GM06990 (cell line): Measurements from ENCODE around the gene ABHD2.

Source experiments
- DNase-seq: peaks from one replicate; pipeline ENCODE4 v3.0.0-alpha.2; 2011; ENCODE audit not compliant: insufficient read length; ENCODE audit errors: extremely low read depth
- H3K27me3 ChIP-seq: replicated peaks from 2 replicates; pipeline ENCODE4 v1.6.0; 2011; ENCODE audit warnings: low read length; ENCODE audit not compliant: control insufficient read depth, insufficient read depth
- H3K36me3 ChIP-seq: 2 replicates; pipeline ENCODE4 v1.5.1; 2011; ENCODE audit warnings: low read length; ENCODE audit not compliant: control insufficient read depth, insufficient read depth
- H3K4me3 ChIP-seq: replicated peaks from 2 replicates; pipeline ENCODE4 v1.5.1; 2011; ENCODE audit warnings: low read depth, mild to moderate bottlenecking, control low read depth, low read length
- TF ChIP-seq, protein P1 (sequence below): IDR thresholded peaks from 2 replicates; pipeline ENCODE4 v1.5.1; 2011; ENCODE audit warnings: low read length, control low read depth, mild to moderate bottlenecking, inconsistent platforms; ENCODE audit not compliant: insufficient read depth, poor library complexity, severe bottlenecking

Gene ABHD2

DNA sequence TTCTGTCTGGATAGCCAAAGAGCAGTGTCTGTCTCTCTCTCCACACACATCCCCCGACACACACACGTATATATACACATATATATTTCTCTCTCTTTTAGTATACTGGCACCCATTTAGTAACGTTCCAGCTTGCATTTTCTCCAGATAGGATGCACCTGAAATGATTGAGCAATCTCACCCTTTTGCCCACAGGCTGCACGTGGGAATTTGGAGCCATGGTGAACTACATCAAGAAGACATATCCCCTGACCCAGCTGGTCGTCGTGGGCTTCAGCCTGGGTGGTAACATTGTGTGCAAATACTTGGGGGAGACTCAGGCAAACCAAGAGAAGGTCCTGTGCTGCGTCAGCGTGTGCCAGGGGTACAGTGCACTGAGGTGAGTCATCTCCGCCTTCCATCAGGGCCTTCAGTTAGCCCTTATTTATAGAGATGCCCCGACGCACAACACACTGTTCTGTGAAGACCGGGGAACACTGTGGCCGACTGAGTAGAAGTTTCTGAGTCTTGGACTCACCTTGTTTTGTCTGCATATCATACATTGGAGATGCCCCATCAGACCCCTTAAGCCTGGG, 87.4 kb downstream of the ABHD2 start:
- Histone ChIP-seq H3K4me3 (no peak overlapping the region), H3K27me3 (no peaks in the 10 kb centered on the region), H3K36me3 (no peaks in the 10 kb centered on the region; the same call in 1 of the 2 replicates)
- TF ChIP-seq, protein P1, sequence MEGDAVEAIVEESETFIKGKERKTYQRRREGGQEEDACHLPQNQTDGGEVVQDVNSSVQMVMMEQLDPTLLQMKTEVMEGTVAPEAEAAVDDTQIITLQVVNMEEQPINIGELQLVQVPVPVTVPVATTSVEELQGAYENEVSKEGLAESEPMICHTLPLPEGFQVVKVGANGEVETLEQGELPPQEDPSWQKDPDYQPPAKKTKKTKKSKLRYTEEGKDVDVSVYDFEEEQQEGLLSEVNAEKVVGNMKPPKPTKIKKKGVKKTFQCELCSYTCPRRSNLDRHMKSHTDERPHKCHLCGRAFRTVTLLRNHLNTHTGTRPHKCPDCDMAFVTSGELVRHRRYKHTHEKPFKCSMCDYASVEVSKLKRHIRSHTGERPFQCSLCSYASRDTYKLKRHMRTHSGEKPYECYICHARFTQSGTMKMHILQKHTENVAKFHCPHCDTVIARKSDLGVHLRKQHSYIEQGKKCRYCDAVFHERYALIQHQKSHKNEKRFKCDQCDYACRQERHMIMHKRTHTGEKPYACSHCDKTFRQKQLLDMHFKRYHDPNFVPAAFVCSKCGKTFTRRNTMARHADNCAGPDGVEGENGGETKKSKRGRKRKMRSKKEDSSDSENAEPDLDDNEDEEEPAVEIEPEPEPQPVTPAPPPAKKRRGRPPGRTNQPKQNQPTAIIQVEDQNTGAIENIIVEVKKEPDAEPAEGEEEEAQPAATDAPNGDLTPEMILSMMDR, result no peak
- DNase-seq, result no peak

GRCh38 chr15:89177116-89177515, 88.9 kb downstream of the ABHD2 start:
- no peak for DNase-seq
- no peaks in the 10 kb centered on the region for H3K27me3 ChIP-seq
- no peaks in the 10 kb centered on the region; the same call in 1 of the 2 replicates for H3K36me3 ChIP-seq
- H3K4me3 ChIP-seq, result no peak overlapping the region
- TF ChIP-seq, protein P1, result no peak

- H3K4me3 ChIP-seq, result no peak overlapping the region
- DNase-seq, result no peak
- TF ChIP-seq, protein P1, result peak; percentile 85
- H3K27me3 ChIP-seq, result no peaks in the 10 kb centered on the region
- H3K36me3 ChIP-seq, result no peaks in the 10 kb centered on the region; the same call in 1 of the 2 replicates
Observed at GRCh38 chr15:89177633-89178306, 89.5 kb downstream of the ABHD2 start.

DNA sequence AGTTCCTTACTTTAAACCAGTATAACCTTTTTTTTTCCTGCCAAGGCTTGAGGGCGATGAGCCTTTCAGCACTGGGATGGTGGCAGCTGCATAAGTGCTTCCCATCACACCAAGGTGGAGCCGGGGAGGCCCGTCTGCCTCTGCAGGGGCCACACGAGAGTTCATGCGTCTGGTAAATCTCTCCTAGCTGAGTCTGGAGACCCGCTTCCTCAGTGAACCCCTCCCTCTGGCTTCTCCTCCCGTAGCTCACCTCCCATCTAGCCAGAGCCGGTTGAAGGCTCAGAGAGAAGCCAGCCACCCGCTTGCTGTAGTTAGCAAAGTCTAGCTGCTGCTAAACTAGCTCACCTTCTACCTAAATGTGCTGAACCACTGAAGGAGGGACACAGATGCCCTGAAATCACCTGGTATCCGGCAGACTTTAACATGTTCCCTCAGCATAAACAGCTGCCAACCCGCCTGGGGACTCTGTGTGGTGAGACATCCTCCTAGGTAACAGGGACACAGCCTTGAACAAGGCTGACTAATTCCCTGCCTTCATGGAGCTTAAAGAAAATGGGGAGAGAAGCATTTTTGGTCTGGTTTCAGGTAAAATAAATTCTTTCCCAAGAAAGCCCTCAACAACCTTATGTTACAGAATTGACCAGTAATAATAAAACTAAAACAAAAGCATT, 90.2 kb downstream of the ABHD2 start:
- H3K4me3 ChIP-seq, result no peak overlapping the region
- H3K27me3 ChIP-seq, result no peaks in the 10 kb centered on the region
- DNase-seq, result no peak
- no peaks in the 10 kb centered on the region; the same call in 1 of the 2 replicates for H3K36me3 ChIP-seq
- TF ChIP-seq, protein P1, result no peak

DNA sequence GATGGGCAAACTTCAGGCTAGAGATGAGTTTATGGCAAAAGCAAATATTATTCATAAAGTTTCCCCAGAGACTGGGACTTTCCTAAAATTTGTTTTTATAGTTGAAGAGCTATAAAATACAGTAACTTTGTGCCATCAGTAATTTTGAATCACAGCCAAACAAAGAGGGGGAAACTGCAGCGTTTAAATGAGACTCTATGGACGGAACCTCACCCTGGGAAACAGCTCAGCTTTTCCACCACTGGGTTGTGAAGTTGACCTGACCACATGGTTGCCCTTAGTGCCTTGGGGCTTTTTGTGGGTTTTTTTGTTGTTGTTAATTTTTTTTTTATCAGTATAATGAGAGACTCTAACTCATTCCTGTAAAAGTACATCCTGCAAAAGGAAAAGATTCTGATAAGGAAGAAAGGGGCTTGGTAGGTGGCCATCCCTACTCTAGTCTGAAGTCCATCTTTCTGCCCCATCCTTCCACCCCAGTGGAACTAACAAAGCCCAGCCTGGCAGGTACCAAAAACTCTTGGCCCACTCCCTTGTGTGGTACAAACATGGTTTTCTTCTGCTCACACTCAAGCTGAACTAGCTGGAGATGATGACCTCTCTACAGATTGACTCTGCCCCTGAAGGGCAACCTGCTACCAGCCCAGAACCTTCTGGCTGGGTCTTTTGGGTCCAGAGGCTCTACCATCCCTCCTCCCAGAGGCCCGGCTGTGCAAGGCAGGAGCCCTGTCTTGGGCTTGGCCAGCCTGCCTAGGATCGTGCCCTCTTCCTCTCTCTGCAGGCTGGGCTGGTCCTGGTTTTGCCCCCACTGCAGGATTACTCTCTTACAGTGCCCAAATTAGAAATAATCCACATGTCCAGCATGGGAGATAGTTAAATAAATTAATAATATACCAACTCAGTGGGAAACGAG, 92.0 kb downstream of the ABHD2 start:
- H3K4me3 ChIP-seq, result no peak overlapping the region
- TF ChIP-seq, protein P1, result no peak
- H3K36me3 ChIP-seq, result no peaks in the 10 kb centered on the region
- DNase-seq, result peak; percentile 39
- no peaks in the 10 kb centered on the region for H3K27me3 ChIP-seq
